ENCODE results near the gene TMEM131L.

DNA sequence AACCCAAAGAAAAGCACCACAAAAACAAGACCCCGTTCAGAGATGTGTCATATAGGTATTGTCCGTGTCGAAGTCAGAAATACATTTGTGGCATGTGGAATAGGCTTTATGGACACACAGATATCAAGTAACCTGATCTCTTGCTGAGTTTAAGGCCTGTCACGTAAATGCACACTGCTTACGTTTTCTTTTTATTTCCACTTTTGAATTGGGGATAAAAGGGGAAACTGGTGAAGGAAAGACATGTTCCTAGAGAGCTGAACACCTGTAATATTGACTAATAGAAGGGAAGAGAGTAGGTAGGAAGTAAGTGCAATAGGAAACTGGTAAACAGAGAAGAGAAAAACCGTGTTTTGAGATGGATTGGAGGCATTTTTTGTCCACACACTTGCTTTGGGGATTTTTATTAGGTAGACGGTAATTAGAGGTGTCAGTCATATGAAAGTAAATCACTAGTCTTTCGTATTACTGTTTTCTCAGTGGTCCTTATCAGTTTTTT is 24.9 kb downstream of the TMEM131L start:
- TF ChIP-seq, protein P1, sequence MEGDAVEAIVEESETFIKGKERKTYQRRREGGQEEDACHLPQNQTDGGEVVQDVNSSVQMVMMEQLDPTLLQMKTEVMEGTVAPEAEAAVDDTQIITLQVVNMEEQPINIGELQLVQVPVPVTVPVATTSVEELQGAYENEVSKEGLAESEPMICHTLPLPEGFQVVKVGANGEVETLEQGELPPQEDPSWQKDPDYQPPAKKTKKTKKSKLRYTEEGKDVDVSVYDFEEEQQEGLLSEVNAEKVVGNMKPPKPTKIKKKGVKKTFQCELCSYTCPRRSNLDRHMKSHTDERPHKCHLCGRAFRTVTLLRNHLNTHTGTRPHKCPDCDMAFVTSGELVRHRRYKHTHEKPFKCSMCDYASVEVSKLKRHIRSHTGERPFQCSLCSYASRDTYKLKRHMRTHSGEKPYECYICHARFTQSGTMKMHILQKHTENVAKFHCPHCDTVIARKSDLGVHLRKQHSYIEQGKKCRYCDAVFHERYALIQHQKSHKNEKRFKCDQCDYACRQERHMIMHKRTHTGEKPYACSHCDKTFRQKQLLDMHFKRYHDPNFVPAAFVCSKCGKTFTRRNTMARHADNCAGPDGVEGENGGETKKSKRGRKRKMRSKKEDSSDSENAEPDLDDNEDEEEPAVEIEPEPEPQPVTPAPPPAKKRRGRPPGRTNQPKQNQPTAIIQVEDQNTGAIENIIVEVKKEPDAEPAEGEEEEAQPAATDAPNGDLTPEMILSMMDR (IDR thresholded peaks at IDR 0.05), result no peak
- TF ChIP-seq POLR2AphosphoS5 (IDR thresholded peaks at IDR 0.05) (no peak), EP300 (IDR thresholded peaks at IDR 0.05) (no peak), POLR2A (IDR thresholded peaks at IDR 0.05) (no peak)
